Activated T-helper 9 cell treated with anti-CD3 and anti-CD28 coated beads, Interleukin-2, amount 50 U/mL, for 16 hours (primary cell): ENCODE results near the gene EPOP.

Experiments used
- DNase-seq: peaks from one replicate; pipeline ENCODE4 v3.0.0-alpha.2; 2020; ENCODE audit warnings: low read depth

Gene EPOP

GRCh38 chr17:38674749-38675615, at the start of gene EPOP:
Gene EPOP, minus strand, starts transcription at chr17:38674957. Its CDS starts 462 bp downstream, at chr17:38674495.
- DNase-seq: peak; percentile 84

- no peak for DNase-seq
These were observed 47.0 kb upstream of the EPOP start for GRCh38 chr17:38721802-38722201.

DNA sequence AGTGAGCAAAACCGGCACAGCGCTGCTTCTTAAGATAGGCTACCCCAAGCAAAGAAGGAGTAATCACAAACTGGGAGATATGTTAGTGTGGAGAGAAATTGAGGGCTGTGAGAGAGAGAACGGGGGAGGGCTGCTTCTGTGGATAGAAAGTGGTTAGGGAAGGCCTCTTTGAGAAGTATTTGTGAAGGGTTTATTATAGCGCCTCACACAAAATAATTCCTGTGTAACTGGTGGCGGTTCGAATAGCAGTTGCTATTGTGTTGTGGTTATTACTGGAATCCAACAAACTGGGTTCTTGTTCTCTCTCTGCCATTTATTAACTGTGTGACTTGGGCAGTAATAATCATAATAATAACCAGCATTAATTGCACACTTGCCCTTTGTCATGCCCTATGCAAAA, 46.2 kb upstream of the EPOP start:
- DNase-seq: no peak

GRCh38 chr17:38719943-38720641, 45.3 kb upstream of the EPOP start:
- DNase-seq: no peak

DNA sequence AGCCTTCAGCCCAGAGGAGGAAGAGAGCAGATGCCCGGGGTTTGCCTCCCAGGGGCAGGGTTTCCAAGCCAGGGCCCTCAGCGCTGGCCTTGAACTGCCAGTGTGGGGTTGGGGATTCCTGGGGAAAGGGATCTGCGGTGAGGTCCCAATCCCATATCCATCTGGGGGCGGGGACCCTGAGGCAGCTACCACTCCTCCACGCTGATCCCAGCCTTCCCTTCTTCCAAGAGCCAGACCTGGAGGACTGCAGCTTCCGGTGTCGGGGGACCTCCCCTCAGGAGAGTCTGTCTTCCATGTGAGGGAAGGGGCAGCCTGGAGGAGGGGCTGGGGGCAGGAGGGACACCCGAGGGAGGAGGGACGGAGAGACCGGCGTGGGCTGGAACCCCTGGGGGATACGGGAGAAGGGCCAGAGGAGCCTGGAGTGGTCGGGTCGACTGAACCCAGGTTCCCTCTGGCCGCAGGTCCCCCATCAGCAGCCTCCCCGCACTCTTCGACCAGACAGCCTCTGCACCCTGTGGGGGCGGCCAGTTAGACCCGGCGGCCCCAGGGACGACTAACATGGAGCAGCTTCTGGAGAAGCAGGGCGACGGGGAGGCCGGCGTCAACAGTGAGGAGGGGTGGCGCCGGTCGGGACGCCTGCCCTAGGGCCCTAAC, 44.7 kb upstream of the EPOP start:
- DNase-seq: no peak

- DNase-seq: no peak
These were observed 42.5 kb upstream of the EPOP start for GRCh38 chr17:38717139-38717745.

GRCh38 chr17:38716368-38717005, 41.7 kb upstream of the EPOP start:
- DNase-seq: no peak

- no peak for DNase-seq
These were observed 40.6 kb upstream of the EPOP start for GRCh38 chr17:38715216-38715943.

GRCh38 chr17:38713456-38714075, 38.8 kb upstream of the EPOP start:
- DNase-seq: no peak

DNA sequence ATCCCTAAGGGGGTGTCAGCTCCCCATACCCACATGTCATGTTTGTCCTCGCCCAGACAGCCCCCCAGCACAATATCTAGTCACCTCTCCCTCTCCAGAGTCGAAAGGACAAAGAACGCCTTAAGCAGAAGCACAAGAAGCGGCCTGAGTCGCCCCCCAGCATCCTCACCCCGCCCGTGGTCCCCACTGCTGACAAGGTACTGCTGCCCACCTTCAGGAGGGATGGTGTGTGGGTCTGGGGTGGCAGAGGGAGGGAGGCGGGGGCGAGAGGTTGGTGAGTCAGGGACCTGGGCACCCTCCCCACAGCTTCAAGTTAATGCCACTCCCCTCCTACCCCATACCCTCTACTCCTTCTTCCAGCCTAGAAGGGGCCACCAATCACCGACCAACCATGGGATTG, 37.8 kb upstream of the EPOP start:
- no peak for DNase-seq

- DNase-seq: no peak
These were observed 37.2 kb upstream of the EPOP start for GRCh38 chr17:38711792-38712571.

DNA sequence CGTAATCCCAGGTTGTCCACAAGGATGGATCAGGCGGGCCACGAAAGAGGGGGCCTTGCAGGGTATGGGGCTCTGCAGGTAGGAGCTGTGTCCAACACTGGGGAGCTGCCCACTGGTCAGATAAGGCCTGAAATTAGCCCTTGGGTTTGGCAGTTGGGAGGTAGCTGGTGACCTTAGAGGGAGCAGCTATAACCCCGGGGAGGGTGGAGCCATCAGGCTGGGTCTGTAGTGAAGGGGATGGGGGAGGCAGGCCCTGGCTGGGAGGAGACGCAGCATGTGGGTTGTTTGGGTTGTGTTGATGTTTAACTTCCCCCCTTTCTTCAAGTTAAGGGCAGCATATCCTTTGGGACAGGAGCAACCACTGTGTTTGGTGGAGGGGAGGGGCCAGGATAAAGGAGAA, 36.2 kb upstream of the EPOP start:
- DNase-seq: no peak

DNA sequence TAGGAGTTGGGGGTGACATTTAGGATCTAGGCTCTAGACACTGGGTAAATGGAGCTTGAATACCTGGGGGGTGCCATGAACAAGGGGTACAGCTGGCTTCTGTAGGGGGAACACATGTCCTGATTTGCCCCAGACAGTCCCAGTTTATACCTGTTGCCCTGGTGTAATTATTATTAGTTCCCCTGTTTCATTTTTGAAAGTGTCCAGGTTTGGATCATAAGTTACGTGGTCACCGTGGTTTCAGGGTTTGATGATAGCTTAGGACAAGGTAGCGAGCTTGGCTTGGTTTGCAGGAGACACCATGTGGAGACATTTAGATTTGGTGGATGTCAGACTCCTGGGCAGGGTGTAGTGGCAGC, 35.8 kb upstream of the EPOP start:
- no peak for DNase-seq

- DNase-seq: no peak
These were observed 35.3 kb upstream of the EPOP start for GRCh38 chr17:38709864-38710603.

DNA sequence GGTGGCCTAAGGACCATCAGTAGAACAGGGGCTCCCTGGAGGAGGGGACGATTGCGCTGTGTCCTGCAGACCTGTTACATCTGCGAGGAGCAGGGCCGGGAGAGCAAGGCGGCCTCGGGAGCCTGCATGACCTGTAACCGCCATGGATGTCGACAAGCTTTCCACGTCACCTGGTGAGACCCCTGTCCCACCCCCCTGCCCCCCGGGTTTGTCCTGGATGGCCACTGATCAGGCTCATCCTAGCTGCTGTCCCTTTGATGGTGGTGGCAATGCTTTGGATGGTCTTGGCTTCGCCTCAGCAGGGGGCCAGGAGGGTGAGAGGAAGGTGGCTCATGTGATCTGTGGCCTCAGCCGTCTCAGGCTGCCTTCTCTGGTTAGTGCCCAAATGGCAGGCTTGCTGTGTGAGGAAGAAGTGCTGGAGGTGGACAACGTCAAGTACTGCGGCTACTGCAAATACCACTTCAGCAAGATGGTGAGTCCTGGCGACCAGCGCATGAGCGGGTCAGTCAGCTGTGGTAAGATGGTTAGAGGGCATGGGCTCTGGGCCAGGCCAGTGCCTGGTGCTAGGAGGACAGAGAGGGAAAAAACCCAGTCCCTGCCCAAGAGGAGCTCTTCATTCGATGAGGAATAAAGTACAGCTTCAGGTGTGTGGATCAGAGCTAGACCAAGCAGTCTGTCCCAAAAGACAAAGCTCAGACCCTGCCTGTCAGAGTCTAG, 34.5 kb upstream of the EPOP start:
- DNase-seq: no peak

- no peak for DNase-seq
These were observed 33.1 kb upstream of the EPOP start for GRCh38 chr17:38707678-38708351.

DNA sequence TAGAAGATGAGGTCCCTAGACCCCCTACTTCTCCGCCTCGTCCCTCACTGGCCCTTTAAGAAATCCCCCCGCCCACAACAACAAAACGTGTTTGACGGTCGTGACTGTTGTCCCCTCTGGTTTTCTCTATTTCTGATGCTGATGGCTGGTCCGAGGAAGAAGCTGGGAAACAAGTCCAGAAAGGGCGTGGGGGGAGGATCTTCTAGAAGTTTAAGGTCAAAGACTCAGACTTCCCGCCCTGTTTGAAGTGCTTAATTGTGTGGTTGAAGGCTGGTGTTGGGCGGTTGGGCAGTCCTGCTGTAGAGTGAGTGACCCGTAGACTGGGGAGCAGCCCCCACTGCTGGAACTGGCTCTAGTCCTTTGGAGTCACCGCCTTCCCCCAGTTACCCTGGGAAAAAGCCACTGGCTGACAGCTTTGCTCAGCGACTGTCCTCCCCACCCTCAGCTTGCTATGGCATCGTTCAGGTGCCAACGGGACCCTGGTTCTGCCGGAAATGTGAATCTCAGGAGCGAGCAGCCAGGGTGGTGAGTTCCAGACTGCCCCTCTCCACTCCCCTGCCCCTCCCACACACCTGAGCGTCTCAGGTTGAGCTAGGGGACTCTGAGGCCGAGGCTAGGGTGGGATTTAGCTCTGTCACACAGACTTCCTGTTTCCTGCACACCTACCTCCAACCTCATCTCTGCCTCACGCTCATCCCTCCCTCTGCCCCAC, 31.9 kb upstream of the EPOP start:
- no peak for DNase-seq
